ENCODE results near the gene ACTR3C.

ACTR3C gene

DNA sequence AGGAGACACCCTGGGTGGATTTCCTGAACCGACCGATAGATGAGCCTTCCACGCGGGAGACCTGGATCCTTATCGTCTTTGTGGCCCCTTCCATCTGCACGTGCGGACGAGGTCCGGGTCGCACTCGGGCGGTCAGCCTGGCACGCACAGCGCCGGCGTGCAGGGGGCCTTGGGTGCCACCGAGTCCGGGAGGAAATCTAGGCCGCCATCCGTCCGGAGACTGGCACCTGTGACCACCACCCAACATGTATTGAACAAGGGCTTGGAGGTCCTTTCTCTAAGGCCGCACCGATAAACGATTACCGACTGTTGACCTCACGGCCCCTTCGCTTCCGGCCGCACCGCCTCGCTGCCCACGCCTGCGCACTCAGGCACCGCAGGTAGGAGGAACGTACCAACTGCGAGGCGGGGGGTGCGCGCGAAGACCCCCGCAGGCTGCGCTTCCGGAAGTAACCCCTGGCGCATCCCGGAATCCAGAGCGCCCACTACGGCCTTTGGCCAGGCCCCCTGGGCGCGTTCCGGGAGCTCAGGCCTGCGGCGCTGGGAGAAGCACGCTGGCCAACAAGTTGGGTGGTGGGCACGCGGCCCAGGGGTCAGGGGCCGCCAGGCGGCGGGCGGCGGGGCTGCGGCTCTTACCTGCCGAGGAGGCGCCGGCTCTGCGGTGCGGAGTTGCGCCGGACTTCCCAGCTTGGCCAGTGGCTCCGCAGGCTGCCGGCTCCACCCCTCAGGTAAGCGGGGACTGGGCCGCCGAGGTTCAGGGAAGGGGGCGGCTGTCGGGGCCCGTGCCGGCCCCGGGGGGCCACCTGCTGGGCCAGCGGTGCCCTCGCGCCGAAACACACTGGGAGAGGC is at the start of gene ACTR3C, which contains the start of gene LRRC61:
Gene ACTR3C (minus strand): TSS at position 713 of the 849 bp plus-strand sequence. CDS start 28,249 bp downstream, outside the sequence.
Gene LRRC61 (plus strand): TSS at position 523 of the 849 bp plus-strand sequence. CDS start 13,507 bp downstream, outside the sequence.
- no peak for DNase-seq

GRCh38 chr7:150372271-150373048 is 49.1 kb upstream of the ACTR3C start:
- no peak for DNase-seq

GRCh38 chr7:150371996-150372270 is 48.6 kb upstream of the ACTR3C start:
- no peak for DNase-seq

DNA sequence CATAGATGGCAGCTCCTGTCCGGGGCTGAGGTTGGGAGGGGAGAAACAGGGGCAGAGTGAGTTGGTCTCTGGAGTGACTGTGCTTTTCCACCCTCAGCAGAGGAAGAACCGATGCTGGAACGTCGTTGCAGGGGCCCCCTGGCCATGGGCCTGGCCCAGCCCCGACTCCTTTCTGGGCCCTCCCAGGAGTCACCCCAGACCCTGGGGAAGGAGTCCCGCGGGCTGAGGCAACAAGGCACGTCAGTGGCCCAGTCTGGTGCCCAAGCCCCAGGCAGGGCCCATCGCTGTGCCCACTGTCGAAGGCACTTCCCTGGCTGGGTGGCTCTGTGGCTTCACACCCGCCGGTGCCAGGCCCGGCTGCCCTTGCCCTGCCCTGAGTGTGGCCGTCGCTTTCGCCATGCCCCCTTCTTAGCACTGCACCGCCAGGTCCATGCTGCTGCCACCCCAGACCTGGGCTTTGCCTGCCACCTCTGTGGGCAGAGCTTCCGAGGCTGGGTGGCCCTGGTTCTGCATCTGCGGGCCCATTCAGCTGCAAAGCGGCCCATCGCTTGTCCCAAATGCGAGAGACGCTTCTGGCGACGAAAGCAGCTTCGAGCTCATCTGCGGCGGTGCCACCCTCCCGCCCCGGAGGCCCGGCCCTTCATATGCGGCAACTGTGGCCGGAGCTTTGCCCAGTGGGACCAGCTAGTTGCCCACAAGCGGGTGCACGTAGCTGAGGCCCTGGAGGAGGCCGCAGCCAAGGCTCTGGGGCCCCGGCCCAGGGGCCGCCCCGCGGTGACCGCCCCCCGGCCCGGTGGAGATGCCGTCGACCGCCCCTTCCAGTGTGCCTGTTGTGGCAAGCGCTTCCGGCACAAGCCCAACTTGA is 48.0 kb upstream of the ACTR3C start:
- no peak for DNase-seq

- DNase-seq, result no peak
These were observed 47.3 kb upstream of the ACTR3C start for GRCh38 chr7:150370612-150371071.

DNA sequence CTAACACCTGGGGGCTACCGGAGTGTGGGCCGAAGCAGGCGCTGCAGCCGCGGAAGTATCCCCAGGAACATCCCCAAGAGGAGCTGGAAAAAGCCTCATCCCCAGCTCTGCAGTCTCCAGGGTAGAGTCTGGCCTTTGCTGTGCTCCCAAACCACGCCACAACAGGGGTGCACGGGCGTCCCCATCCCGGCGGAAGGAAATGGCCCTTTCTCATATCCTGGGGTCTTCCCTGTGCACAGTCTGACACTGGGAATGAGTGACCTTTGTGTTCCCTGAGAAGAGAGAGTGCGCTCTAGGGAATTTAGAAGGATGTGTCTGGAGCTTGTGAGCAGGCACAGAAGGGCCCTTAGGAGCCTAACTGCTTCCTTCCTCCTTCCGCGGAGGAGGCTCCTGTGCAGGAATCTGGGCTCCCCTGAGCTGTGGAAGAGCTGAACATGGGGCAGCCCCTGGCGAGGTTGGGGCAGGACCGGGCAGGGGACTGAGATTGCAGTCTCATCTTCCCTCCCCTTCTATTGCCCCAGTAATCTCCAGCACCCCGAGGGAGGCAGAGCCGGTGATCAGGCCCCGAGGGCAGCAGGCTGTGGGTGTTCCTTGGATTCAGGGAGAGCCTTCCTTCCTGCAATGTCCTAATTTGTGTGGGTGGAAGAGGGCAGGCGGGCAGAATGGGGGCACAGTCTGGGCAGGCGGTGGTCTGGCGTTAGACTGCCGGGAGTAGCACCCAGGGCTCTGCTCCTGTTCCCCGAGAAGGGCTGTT is 46.6 kb upstream of the ACTR3C start:
- DNase-seq, result no peak

- DNase-seq, result peak; percentile 41
These were observed 45.8 kb upstream of the ACTR3C start for GRCh38 chr7:150368884-150369747.

DNA sequence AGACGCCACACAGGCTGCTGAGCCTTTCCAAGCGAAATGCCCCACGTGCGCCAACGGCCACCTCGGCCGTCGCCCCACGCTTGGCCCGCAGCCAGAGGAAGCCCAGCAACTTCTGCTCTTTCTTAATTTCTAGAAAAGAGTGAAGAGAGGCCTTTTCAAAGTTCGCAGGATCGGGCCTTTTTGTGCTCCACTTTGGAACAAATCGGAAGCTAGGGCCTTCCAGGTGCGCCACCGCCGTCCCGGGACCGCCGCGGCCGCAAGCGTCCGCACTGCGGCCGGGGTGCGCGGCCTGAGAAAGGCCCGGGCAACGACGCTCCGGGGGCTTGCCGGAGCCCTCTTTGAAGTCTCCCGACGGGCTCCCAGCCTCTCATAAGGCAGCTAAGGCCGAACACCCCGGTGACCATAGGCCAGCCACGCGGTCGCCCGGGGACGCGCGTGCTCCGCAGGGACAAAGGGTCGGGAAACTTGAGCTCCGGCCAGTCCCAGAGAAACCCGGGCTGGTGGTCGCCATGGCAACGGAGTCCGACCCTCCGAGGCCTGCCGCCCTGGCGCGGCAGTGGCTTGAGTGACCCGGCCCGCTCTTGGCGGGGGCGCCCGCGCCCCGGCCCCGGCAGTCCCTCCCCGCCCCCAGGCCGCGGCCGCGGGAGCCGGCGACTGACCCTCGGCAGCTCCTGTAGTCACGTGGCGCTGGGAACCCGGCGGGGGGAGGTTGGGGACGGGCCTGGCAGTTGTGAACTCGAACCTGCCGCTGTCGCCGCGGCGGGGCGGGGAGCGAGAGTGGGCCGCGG is 44.9 kb upstream of the ACTR3C start, which contains the start of gene REPIN1:
Gene REPIN1 (plus strand): TSS at position 727 of the 788 bp plus-strand sequence. CDS start 890 bp downstream, outside the sequence.
- peak; percentile 87 for DNase-seq

DNA sequence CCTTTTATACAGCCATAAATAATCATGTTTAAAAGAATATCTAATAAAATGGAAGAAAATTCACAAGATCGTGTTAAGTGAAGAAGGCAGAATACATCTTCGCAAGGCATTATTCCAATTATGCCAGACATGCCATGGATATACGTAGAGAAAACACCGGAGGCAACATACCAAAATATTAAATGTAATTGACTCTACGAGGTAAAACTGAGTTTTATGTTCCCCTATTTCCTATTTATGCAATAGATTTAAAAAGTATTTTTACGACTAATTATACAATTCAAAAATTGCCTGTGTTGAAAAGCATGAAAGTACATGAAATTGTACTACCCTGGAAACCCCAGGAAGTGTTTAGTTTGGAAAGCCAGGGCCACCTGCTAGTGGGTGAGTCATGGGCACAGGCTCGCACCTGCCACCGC is 44.3 kb upstream of the ACTR3C start:
- no peak for DNase-seq

DNA sequence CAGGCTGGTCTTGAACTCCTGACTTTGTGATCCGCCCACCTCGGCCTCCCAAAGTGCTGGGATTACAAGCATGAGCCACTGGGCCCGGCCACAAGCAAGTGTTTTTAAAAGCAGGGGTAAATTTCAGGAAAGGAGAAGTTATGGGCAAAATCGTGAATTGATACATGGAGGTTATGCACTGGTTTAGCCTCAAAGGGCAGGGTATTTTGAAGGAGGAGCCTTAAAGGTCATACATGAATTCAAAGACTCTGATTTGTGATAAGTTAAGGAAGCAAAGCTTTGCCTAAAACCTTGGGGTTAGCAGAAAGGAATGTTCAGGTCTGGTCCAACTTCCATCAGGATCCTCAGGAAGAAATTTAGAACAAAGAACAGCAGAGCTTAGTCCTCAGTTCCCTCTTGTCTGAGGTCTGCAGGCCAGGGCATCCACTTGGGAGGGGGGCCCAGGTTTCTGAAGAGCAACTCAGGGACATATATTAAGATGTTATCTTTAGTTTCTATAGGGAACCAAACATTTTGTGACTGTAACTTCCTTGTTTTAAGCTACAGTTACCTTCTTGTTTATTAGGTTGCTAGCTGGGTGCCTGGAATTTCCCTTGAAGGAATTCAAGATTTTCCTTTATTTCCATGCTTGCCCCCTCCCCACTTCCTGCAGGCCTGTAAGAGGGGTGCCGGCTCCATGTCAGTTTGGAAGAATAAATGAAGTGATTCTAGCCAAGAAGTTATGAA is 42.5 kb upstream of the ACTR3C start:
- DNase-seq, result peak; percentile 62

DNA sequence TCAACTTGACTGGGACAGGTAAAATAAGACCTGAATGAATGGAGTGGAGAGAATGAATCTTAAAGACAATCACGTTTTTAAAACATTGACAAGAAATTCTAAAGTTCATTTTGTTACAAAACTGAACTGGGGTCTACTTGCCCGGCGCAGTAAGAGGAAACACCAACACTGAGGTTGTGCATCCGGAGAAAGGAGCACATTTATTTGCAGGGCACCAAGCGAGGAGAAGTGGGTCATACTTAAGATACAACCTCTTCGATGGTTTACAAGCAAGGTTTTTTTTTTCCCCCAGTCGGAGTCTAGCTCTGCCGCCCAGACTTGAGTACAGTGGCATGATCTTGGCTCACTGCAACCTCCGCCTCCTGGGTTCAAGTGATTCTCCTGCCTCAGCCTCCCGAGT is 41.8 kb upstream of the ACTR3C start:
- DNase-seq, result no peak

- peak; percentile 83 for DNase-seq
These were observed 40.5 kb upstream of the ACTR3C start for GRCh38 chr7:150363872-150364271.

DNA sequence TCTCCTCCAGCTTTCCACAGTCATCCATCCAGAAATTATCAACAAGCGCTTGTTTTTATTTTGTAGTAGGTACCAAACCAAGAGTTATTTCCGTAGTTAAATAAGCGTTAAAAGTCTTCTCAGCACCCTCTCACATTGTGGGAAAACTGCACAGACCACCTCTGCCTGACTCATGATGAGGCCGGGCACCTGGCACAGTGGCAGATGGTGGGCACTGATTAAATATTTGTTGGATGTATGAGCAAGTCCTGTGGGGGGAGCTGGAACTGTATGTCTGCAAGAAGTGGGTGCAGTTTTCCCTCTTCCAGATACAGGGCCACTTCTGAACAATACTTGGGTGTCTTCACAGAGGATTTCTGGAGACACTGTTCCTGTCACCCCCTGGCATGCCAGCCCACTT is 40.0 kb upstream of the ACTR3C start:
- no peak for DNase-seq

- DNase-seq, result no peak
These were observed 38.7 kb upstream of the ACTR3C start for GRCh38 chr7:150361807-150362621.

DNA sequence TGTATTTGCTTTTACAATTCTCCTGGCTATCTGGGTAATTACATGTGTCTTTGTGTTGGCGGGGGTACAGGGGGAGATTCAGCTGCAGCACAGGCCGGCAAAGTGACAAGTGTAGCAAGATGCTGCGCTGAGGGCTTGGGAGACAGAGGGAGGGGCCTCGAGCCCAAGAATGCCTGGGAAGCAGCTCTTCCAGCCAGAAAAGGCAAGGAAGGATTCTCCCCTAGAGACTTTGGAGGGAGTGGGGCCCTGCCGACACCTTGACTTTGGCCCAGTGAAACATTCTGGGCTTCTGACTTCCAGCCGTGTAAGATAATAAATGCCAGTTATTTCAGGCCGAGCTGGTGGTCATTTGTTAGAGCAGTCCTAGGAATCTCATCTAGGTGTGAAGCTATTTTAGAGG is 38.1 kb upstream of the ACTR3C start:
- no peak for DNase-seq

DNA sequence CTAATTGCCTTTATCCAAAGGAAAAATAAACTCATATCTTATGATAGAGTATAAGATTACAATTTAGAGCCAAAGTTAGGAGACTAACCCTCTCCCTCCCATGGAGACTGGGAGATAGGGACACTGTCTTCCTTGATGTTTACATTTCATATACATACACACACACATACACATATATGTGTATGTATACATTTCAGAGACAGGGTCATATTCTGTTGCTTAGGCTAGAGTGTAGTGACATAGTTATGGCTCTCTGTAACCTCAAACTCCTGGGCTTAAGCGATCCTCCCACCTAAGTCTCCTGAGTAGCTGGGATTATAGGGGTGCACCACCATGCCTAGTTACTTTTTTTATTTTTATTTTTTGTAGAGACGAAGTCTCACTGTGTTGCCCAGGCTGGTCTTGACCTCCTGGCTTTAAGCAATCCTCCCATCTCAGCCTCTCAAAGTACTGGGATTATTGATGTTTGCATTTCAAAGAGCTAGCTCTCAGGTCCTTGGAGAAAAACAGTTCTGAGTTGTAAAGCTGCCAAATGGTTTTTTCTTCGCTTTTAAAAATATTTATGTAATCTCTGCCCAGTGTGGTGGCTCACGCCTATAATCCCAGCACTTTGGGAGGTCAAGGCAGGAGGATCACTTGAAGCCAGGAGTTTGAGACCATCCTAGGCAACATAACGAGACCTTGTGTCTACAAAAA is 37.2 kb upstream of the ACTR3C start:
- no peak for DNase-seq

DNA sequence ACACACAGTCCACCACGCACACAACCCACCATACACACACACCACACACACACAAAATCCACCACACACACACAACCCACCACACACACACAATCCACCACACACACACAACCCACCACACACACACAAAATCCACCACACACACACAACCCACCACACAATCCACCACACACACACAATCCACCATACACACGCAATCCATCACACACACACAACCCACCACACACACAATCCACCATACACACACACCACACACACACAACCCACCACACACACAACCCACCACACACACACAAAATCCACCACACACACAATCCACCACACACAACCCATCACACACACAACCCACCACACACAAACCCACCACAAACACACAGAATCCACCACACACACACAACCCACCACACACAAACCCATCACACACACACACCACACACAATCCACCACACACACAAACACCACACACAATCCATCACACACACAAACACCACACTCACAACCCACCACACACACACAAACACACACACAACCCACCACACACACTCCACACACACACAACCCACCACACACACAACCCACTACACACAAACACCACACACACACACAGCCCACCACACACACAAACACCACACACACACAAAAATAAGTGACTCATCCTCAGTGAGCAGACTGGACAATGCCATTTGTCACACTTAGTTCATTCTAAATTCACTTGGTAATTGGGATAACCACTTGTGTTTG is 36.4 kb upstream of the ACTR3C start:
- DNase-seq, result no peak
